Motor neuron (in vitro differentiated cells): ENCODE results near the gene PRKRA. TPM values are rescaled to one million over a fixed set of nuclear protein-coding genes. Genes with fewer than 3 reads are reported as not detected.

ENCODE experiments used
- ATAC-seq, 8 experiments: fragments of 200-7000 bp; cut with Tn5 transposase; replicated peaks in 6 of 8; 2 replicates each; pipeline ENCODE4 v1.8.0; 2021; ENCODE audit warnings: mild to moderate bottlenecking in 8 of 8, moderate library complexity in 8 of 8
- H3K27ac ChIP-seq, 2 donors: fragments of 250-450 bp; sonication (Bioruptor Pico); 2 replicates each; pipeline ENCODE4 v1.9.0; 2021; ENCODE audit warnings: antibody characterized with exemption in 2 of 2, mild to moderate bottlenecking in 2 of 2, moderate library complexity in 1 of 2
- H3K4me1 ChIP-seq, 2 donors: fragments of 250-450 bp; sonication (Bioruptor Pico); replicated peaks in 1 of 2; 2 replicates each; pipeline ENCODE4 v1.6.1; 2021; ENCODE audit warnings: antibody characterized with exemption in 2 of 2, mild to moderate bottlenecking in 2 of 2, moderate library complexity in 1 of 2
- H3K4me3 ChIP-seq, 5 donors: fragments of 250-450 bp; sonication (Bioruptor Pico); 2 replicates each; pipeline ENCODE4 v1.9.0; 2021; ENCODE audit warnings: antibody characterized with exemption in 5 of 5, mild to moderate bottlenecking in 5 of 5, moderate library complexity in 4 of 5
- WGBS, 10 experiments: fragments of 450-650 bp; shearing (Covaris generic); methylation state at CpG; one replicate each; pipeline ENCODE4 v1.0.0; 2022; 5-methylcytosine and 5-hydroxymethylcytosine counted together
- in situ Hi-C, 9 experiments: fragments of 400-800 bp; cut with MboI; loops; one replicate each; pipeline ENCODE4 v1.15.0; 2021; ENCODE audit warnings: low sequenced_read_pairs in 9 of 9, low pct_unique_long_range_greater_than_20kb in 2 of 9; ENCODE audit not compliant: unreplicated experiment in 9 of 9
- total RNA-seq, 8 experiments: library from RNA; unstranded; fragments of 300-600 nt; gene quantifications; 2 replicates each; pipeline versions ENCODE4 v1.2.3 to v1.2.4, GENCODE V29; 2022

The PRKRA gene
- total RNA-seq, 8 experiments from 2014 or later: 28.6 to 74.0 (median 63.6) TPM

DNA sequence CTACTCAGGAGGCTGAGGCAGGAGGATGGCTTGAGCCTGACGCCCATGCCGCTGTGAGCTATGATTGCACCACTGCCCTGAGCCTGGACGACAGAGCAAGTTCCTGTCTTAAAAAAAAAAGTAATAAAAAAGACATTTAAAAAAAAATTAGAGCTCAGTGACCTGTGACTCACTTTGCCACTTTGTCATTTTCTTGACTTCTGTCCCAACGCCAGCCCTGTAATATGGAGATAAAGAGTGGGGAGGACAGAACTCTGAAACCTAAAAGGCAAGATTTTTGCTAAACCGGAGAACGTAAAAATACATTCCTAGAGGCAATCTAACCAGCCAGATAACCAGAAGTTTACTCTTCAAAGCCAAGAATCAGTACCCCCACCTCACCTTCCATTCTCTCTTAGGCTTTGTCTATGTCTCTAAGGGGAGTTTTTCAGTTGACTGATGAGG, 49.0 kb downstream of the PRKRA start:
- Histone ChIP-seq H3K4me1 (no peaks in the 10 kb centered on the region), H3K4me3 (no peak overlapping the region), H3K27ac (no peak overlapping the region)
- in situ Hi-C loops: loop anchor here in 5 of 9 experiments (25.0 kb wide), 2 partner anchors 265 to 290 kb away; partner anchors contain the start of gene RBM45 (in 1 of the 5)
- 67 to 95% (median 82%) methylated on average over 1 to 6 of the region's 6 CpGs for WGBS, 10 experiments
- ATAC-seq: no peak

DNA sequence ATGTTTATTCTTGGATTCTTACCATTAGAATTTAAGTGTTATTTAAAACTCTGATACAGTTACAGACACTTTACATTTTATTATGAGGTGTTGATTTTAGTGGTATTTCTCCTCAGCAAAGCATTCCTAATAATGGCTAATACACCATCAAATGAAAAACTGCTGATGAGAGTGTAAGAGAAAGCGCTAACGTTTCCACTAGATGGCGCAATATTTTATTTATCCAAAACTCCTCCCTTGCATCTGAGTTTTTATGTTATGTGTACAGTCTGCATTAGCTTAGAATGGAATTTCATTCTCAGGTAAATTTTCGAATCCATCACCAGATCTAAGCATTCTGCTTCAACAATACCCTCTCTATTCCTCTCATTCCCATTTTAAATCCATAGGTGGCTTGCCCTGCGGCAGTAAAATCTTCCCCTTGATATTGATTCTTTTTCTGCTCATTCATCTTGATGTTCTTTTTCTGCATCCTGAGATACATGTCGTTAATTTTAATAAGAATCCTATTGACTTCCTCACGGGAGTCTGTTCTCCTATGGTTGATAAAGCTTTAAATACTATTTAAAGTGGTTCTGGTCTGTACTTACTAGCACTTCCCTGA, 53.9 kb downstream of the PRKRA start:
- Histone ChIP-seq H3K4me3 (no peak overlapping the region), H3K27ac (no peak overlapping the region), H3K4me1 (peaks cover 0 to 6% of the 10 kb centered on the region in 2 donors)
- WGBS, 10 experiments: 0 to 28% (median 14%) methylated on average over 1 to 7 of the region's 7 CpGs
- in situ Hi-C loops: loop anchor here in 1 of 9 experiments (25.0 kb wide), 1 partner anchor 260 kb away; no protein-coding TSS in a partner anchor
- ATAC-seq: peak; percentile 50 to 81 (median 69)

DNA sequence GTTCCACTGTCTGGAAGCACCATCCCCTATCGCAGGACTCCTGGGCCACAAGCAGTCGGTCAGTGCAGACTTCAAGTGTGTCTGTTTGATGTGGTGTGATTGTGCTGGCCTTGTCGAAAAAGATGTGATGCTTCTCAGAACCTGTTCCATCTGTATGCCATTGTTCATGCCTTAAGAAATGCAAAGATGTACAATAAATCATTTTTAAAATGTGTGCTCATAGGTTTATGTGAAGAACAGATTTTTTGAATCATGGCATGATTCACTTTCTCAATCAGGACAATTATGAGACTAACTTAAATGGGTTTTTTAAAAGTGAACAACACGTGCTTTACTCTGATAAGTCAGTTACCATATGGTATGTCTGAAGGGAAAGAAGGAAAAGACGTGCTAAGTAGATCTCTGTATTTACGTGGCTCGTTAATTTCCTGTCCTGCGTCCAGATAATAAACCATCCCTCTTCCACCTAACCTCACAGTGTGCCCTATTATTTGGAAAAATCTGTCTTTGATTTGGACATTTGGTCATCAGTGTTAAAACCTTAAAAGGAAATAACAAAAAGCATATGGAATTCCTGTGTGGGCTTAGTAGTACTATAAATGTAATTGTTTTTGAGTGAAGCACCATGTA, 54.9 kb downstream of the PRKRA start:
- in situ Hi-C loops: loop anchor here in 1 of 9 experiments (25.0 kb wide), 1 partner anchor 259 kb away; no protein-coding TSS in a partner anchor
- Histone ChIP-seq H3K4me3 (no peak overlapping the region), H3K27ac (no peak overlapping the region), H3K4me1 (peaks cover 0 to 6% of the 10 kb centered on the region in 2 donors)
- 18 to 100% (median 75%) methylated on average over 1 to 7 of the region's 8 CpGs for WGBS, 10 experiments
- no peak for ATAC-seq

DNA sequence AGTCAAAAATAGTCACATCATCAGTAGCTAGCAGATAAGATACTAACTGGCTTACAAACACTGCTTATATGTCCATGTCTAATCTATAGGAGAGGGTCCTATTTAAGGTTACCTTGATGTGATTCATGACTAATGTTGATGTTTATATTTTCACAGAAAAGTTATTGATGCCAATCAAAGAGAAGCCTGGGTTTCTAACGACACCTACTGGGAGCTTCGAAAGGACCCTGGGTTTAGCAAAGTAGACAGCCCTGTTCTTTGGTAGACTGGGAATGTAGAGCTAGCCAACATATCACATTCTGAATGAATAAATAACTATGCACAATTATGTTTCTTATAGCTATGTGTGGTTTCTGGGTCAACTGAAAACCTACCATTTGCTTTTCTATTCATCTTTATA, 55.7 kb downstream of the PRKRA start:
- Histone ChIP-seq H3K4me1 (peaks cover 0 to 6% of the 10 kb centered on the region in 2 donors), H3K27ac (no peak overlapping the region)

DNA sequence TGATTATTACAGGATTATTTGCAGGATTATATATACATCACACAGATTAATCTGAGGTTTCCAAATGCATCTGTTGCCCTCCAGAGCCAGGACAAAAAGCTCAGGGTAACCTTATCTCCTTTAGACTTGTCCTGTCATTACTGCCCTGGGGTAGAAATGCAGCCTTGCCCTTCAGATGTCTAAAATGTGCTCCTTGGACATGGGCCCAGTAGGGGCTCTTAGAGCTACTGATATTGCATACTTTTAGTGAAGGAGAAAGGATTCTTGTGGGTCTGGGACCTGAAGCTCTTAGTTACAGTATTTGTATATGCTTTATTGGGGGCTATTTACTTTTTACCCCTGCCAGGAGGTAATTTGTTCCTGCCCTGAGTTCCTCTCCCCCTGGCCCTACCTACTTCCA, 56.1 kb downstream of the PRKRA start:
- in situ Hi-C loops: loop anchor here in 1 of 9 experiments (25.0 kb wide), 1 partner anchor 258 kb away; no protein-coding TSS in a partner anchor
- H3K27ac ChIP-seq: no peak overlapping the region

More for the DNA sequence above, 55.7 kb downstream of the PRKRA start:
- peak in 1 of 8 experiments; percentile 38 for ATAC-seq
- H3K4me3 ChIP-seq: no peak overlapping the region
- WGBS, 10 experiments: 80 to 100% (median 95%) methylated on average over 1 to 2 of the region's 2 CpGs; no CpG with 5 or more reads in 5 of the 10 experiments
- in situ Hi-C loops: loop anchor here in 1 of 9 experiments (25.0 kb wide), 1 partner anchor 258 kb away; no protein-coding TSS in a partner anchor

DNA sequence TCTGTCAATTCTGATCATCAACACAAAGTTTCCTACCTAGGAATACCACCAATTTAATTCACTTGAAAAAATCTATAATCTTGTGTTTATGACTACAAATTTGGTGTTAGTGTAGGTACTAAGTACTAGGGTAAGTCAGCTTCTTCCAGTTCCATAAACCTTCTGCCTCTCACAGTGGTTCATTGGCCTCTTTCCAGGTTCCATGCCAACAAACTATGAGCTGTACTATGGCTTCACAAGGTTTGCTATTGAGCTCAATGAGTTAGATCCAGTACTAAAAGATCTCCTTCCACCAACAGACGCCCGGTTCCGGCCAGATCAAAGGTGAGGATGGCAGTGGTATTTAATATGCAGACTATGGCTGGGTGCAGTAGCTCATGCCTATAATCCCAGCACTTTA, 58.8 kb downstream of the PRKRA start:
- ATAC-seq: no peak
- Histone ChIP-seq H3K4me1 (peaks cover 0 to 6% of the 10 kb centered on the region in 2 donors), H3K4me3 (no peak overlapping the region), H3K27ac (no peak overlapping the region)
- 100% methylated on average over 1 to 3 of the region's 3 CpGs; no CpG with 5 or more reads in 5 of the 10 experiments for WGBS, 10 experiments
- in situ Hi-C loops: loop anchor here in 1 of 9 experiments (25.0 kb wide), 1 partner anchor 255 kb away; no protein-coding TSS in a partner anchor

More for the DNA sequence above, 56.1 kb downstream of the PRKRA start:
- peaks cover 0 to 6% of the 10 kb centered on the region in 2 donors for H3K4me1 ChIP-seq
- peak in 3 of 8 experiments; percentile 60 to 87 (median 64) for ATAC-seq
- H3K4me3 ChIP-seq: no peak overlapping the region

DNA sequence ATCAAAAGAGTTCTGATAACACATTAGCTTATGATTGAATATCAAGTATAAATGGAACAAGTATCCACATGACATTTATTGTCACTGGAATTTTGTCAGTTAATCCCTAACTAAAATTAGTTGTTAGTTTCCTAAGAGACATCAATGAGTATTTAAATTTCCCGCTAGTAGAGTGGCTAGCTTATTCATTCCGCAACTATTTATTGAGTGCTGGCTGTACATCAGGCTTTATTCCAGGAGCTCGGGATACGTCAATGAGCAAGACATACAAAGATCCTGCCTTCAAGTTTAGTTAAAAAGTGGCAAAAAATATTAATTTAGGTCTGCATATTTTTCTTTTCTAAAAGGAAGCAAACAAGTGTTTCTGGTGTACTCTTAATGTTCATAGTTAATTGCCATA, 59.3 kb downstream of the PRKRA start:
- Histone ChIP-seq H3K4me3 (no peak overlapping the region), H3K4me1 (peaks cover 0 to 3% of the 10 kb centered on the region in 2 donors), H3K27ac (no peak overlapping the region)
- WGBS, 10 experiments: 91 to 100% (median 98%) methylated on average over 1 to 4 of the region's 4 CpGs; no CpG with 5 or more reads in 1 of the 10 experiments
- in situ Hi-C loops: loop anchor here in 1 of 9 experiments (25.0 kb wide), 1 partner anchor 254 kb away; no protein-coding TSS in a partner anchor
- no peak for ATAC-seq

DNA sequence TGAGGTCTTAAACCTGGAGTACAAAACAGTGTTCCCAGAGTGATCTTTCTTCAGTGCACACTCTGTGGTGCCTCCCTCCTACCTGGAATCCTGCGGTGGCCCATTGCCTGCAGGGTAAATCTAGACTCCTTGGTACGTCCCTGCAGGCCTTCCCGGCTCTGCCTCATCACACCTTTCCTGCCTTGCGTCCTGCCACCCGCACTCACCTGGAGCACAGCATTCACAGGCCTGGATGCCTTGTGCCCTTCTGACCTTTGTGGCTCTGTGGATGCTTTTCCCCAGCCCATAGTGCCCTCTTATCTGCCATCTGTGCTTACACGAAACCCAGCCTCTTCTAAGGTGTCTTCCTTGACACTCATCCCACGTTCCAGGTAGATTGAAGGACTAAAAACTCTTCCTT, 62.7 kb downstream of the PRKRA start:
- 82 to 100% (median 94%) methylated on average over 2 to 5 of the region's 7 CpGs; no CpG with 5 or more reads in 1 of the 10 experiments for WGBS, 10 experiments
- Histone ChIP-seq H3K4me3 (no peak overlapping the region), H3K4me1 (no peaks in the 10 kb centered on the region), H3K27ac (no peak overlapping the region)
- in situ Hi-C loops: loop anchor here in 1 of 9 experiments (25.0 kb wide), 1 partner anchor 251 kb away; no protein-coding TSS in a partner anchor
- no peak for ATAC-seq

DNA sequence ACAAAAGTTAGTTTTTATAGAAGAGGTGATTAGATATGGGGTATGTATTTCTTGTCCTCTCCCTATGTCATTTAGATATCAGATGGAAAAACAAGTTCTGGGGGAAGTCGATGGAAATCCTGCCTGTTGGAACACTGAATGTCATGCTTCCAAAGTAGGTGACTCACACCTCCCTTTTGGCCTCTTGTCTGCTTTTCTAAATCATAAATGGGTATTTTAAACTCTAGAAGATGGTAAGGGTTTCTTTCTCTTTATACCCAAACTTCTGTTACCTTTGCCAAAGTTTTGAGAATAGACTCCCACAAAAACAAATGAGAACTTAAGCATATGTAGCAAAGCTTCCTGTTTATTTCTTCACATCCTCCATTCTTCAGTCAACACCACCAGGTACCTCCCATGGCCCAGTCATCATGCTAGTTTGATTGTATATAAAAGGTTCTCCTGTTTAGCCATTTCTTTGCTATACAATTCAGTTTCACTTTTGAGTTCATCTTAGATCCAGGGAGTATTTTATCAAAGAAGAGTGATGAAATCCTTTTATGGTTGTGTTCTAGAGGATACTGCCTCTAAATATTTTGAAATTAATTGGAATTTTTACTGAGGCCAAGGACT, 63.9 kb downstream of the PRKRA start:
- in situ Hi-C loops: loop anchor here in 1 of 9 experiments (25.0 kb wide), 1 partner anchor 250 kb away; no protein-coding TSS in a partner anchor
- no peak overlapping the region for H3K4me3 ChIP-seq
- ATAC-seq: no peak
- H3K4me1 ChIP-seq: no peaks in the 10 kb centered on the region
- H3K27ac ChIP-seq: no peak overlapping the region
- WGBS, 10 experiments: 70 to 100% (median 80%) methylated on average over 1 of the region's 1 CpG; no CpG with 5 or more reads in 5 of the 10 experiments

DNA sequence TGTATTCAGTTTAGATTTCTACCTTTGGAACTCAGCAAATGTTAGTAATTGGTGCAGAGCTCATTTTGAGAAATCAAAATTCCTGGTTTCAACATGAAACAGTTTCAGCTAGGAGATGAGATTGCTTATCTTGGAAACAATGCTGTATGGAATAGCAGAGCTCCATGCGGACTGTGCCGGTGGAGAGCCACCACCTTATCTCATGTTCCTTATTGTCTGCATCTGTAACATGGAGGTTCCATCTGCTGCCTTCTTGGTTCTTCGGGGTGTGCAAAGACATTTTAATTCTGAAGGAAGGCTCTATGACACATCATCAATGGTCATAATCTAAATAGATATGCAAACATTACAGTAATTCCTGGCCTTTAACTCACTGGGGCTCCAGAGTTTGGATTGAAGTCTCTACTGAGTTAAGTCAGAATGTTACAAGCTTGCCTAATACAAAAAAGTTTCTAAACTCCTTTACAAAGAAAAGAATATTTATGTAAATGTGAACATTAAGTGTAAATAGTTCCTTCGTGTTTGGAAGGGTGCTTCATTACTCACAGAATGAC, 65.3 kb downstream of the PRKRA start:
- H3K4me3 ChIP-seq: no peak overlapping the region
- no peaks in the 10 kb centered on the region for H3K4me1 ChIP-seq
- H3K27ac ChIP-seq: no peak overlapping the region
- peak in 2 of 8 experiments; percentile 20 to 62 for ATAC-seq
- WGBS, 10 experiments: 50 to 95% (median 76%) methylated on average over 1 to 4 of the region's 4 CpGs; no CpG with 5 or more reads in 2 of the 10 experiments
- in situ Hi-C loops: loop anchor here in 1 of 9 experiments (25.0 kb wide), 1 partner anchor 248 kb away; no protein-coding TSS in a partner anchor

DNA sequence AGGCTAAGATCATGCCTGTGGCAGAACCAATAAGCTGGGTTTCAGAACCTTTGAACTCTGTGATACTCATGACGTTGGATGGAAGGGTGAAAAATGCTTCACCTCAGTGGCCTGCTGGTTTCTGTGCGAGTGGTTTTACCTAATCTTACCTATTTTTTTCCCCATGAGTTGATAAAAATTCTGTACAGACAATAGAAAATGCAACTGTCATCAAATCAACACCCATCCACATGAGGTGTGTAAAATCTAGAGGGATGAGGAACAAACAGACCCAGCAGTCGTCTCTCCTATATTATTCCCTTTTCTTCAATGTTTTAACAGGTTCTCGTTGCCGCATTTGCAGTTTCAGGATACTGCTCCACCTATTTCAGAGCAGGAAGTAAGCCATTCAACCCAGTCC, 67.3 kb downstream of the PRKRA start:
- no peaks in the 10 kb centered on the region for H3K4me1 ChIP-seq
- ATAC-seq: no peak
- H3K4me3 ChIP-seq: no peak overlapping the region
- H3K27ac ChIP-seq: no peak overlapping the region
- WGBS, 10 experiments: 50 to 100% (median 95%) methylated on average over 2 to 5 of the region's 5 CpGs; no CpG with 5 or more reads in 1 of the 10 experiments
- in situ Hi-C loops: loop anchor here in 1 of 9 experiments (25.0 kb wide), 1 partner anchor 246 kb away; no protein-coding TSS in a partner anchor
